Esophagus muscularis mucosa (tissue), 4 donors: ENCODE results near the gene NRP1. TPM values are rescaled to one million over a fixed set of nuclear protein-coding genes. Genes with fewer than 3 reads are reported as not detected.

ENCODE experiments used
- DNase-seq: peaks from one replicate; pipeline ENCODE4 v3.0.0-alpha.2; 2017; ENCODE audit errors: extremely low spot score
- H3K27ac ChIP-seq, 4 donors: fragments of 200-600 bp; sonication (generic); replicated peaks in 1 of 4; 1 replicate in 3 of 4; 2 replicates in 1 of 4; pipeline ENCODE4 v1.5.1; 2016 to 2019; ENCODE audit warnings: mild to moderate bottlenecking in 1 of 4
- H3K27me3 ChIP-seq, 4 donors: fragments of 200-600 bp; sonication (generic); one replicate each; pipeline versions ENCODE4 v1.5.1 to v1.6.0; 2016 to 2019
- H3K36me3 ChIP-seq, 4 donors: fragments of 200-600 bp; sonication (generic); one replicate each; pipeline ENCODE4 v1.5.1; 2016 to 2019
- H3K4me1 ChIP-seq, 4 donors: fragments of 200-600 bp; sonication (generic); one replicate each; pipeline ENCODE4 v1.5.1; 2016 to 2019
- H3K4me3 ChIP-seq, 4 donors: fragments of 200-600 bp; sonication (generic); 1 replicate in 2 of 4; 2 replicates in 2 of 4; pipeline ENCODE4 v1.5.1; 2016 to 2019; ENCODE audit warnings: mild to moderate bottlenecking in 4 of 4, moderate library complexity in 1 of 4
- H3K9me3 ChIP-seq, 4 donors: fragments of 200-600 bp; sonication (generic); 1 replicate in 3 of 4; 2 replicates in 1 of 4; pipeline ENCODE4 v1.5.1; 2016 to 2019
- CTCF ChIP-seq, 3 experiments: fragments of 200-600 bp in 2 of 3; fragments of 450-650 bp in 1 of 3; sonication (generic) in 2 of 3; IDR thresholded peaks; one replicate each; pipeline ENCODE4 v1.5.1; 2017 to 2019; ENCODE audit warnings: antibody characterized with exemption in 3 of 3, mild to moderate bottlenecking in 2 of 3, moderate library complexity in 1 of 3
- EP300 ChIP-seq: sonication (generic); formaldehyde crosslinking; IDR thresholded peaks from one replicate; pipeline ENCODE4 v1.6.1; 2017; ENCODE audit warnings: antibody characterized with exemption
- POLR2A ChIP-seq: fragments of 450-650 bp; IDR thresholded peaks from one replicate; pipeline ENCODE4 v1.6.1; 2017; ENCODE audit warnings: antibody characterized with exemption, moderate library complexity, mild to moderate bottlenecking, low read depth
- POLR2AphosphoS5 ChIP-seq, 2 donors: sonication (generic); formaldehyde crosslinking; IDR thresholded peaks; one replicate each; pipeline ENCODE4 v1.6.1; 2017; ENCODE audit warnings: antibody characterized with exemption in 2 of 2
- WGBS: methylation state at CpG from one replicate; pipeline ENCODE4 v1.1.5; 2018; 5-methylcytosine and 5-hydroxymethylcytosine counted together
- intact Hi-C: fragments of 100-400 bp; cut with DNase I; formaldehyde crosslinking; loops from one replicate; pipeline ENCODE4 v1.15.1; 2023
- total RNA-seq, 4 donors: library from RNA; depleted of rRNA; stranded (reverse); fragments of >200 nt; gene quantifications; one replicate each; pipeline versions ENCODE4 v1.1.0 to v1.2.1, GENCODE V29; 2016

The NRP1 gene
- total RNA-seq, 4 donors from 2014 or later: 36.5 to 64.4 (median 54.1) TPM

GRCh38 chr10:33253411-33253810, 81.1 kb downstream of the NRP1 start:
- Histone ChIP-seq H3K36me3 (peaks cover 11 to 77% (median 48%) of the 10 kb centered on the region in 4 donors), H3K9me3 (no peaks in the 10 kb centered on the region), H3K27me3 (no peaks in the 10 kb centered on the region), H3K4me3 (no peak overlapping the region), H3K27ac (peak overlapping the region in 1 of 4 donors; percentile 23), H3K4me1 (peaks cover 0 to 18% (median 5%) of the 10 kb centered on the region in 4 donors)
- TF ChIP-seq EP300: no peak
- TF ChIP-seq CTCF (IDR thresholded peaks at IDR 0.05): no peak
- no peak for TF ChIP-seq POLR2AphosphoS5 (IDR thresholded peaks at IDR 0.05)
- TF ChIP-seq POLR2A: no peak
- DNase-seq: no peak
- intact Hi-C loops: no loop called here
- 81% methylated on average over 4 of the region's 4 CpGs for WGBS

GRCh38 chr10:33252794-33253203, 81.7 kb downstream of the NRP1 start:
- Histone ChIP-seq H3K27ac (peak overlapping the region in 1 of 4 donors; percentile 23), H3K9me3 (no peaks in the 10 kb centered on the region), H3K4me1 (peaks cover 0 to 18% (median 5%) of the 10 kb centered on the region in 4 donors), H3K36me3 (peaks cover 11 to 71% (median 47%) of the 10 kb centered on the region in 4 donors), H3K4me3 (no peak overlapping the region), H3K27me3 (no peaks in the 10 kb centered on the region)
- TF ChIP-seq EP300 (no peak), CTCF (IDR thresholded peaks at IDR 0.05) (no peak), POLR2A (no peak), POLR2AphosphoS5 (IDR thresholded peaks at IDR 0.05) (no peak)
- WGBS: 80% methylated on average over 3 of the region's 3 CpGs
- intact Hi-C loops: no loop called here
- DNase-seq: no peak

GRCh38 chr10:33252324-33252723, 82.1 kb downstream of the NRP1 start:
- intact Hi-C loops: no loop called here
- no peak for TF ChIP-seq POLR2A
- no peak for TF ChIP-seq CTCF (IDR thresholded peaks at IDR 0.05)
- no peak for TF ChIP-seq EP300
- H3K4me3 ChIP-seq: no peak overlapping the region
- H3K36me3 ChIP-seq: peaks cover 11 to 71% (median 48%) of the 10 kb centered on the region in 4 donors
- no peak overlapping the region for H3K27ac ChIP-seq
- no peaks in the 10 kb centered on the region for H3K9me3 ChIP-seq
- DNase-seq: no peak
- H3K27me3 ChIP-seq: no peaks in the 10 kb centered on the region
- 96% methylated on average over 12 of the region's 12 CpGs for WGBS
- peaks cover 0 to 23% (median 5%) of the 10 kb centered on the region in 4 donors for H3K4me1 ChIP-seq

GRCh38 chr10:33249659-33250345, 84.7 kb downstream of the NRP1 start:
- TF ChIP-seq CTCF (IDR thresholded peaks at IDR 0.05): no peak
- no peak for TF ChIP-seq POLR2AphosphoS5 (IDR thresholded peaks at IDR 0.05)
- no peak for TF ChIP-seq EP300
- TF ChIP-seq POLR2A: no peak
- WGBS: 62% methylated on average over 7 of the region's 7 CpGs
- H3K4me3 ChIP-seq: no peak overlapping the region
- no peak for DNase-seq
- intact Hi-C loops: no loop called here
- peak overlapping the region; percentile 40 to 50 (median 48) for H3K27ac ChIP-seq
- H3K4me1 ChIP-seq: peaks cover 0 to 30% (median 5%) of the 10 kb centered on the region in 4 donors
- H3K36me3 ChIP-seq: peaks cover 11 to 61% (median 41%) of the 10 kb centered on the region in 4 donors
- H3K27me3 ChIP-seq: no peaks in the 10 kb centered on the region
- H3K9me3 ChIP-seq: no peaks in the 10 kb centered on the region

- TF ChIP-seq POLR2A (no peak), POLR2AphosphoS5 (IDR thresholded peaks at IDR 0.05) (no peak), CTCF (IDR thresholded peaks at IDR 0.05) (no peak), EP300 (no peak)
- Histone ChIP-seq H3K36me3 (peaks cover 11 to 55% (median 40%) of the 10 kb centered on the region in 4 donors), H3K9me3 (no peaks in the 10 kb centered on the region), H3K27me3 (no peaks in the 10 kb centered on the region), H3K4me3 (no peak overlapping the region), H3K4me1 (peaks cover 0 to 31% (median 5%) of the 10 kb centered on the region in 4 donors), H3K27ac (peak overlapping the region; percentile 22 to 50 (median 48))
- intact Hi-C loops: no loop called here
- no peak for DNase-seq
- 76% methylated on average over 8 of the region's 8 CpGs for WGBS
Measured at GRCh38 chr10:33249137-33249536, 85.3 kb downstream of the NRP1 start.
